PFSK-1 (cell line): ENCODE results near the gene THAP6.

Experiments used
- POLR2AphosphoS5 ChIP-seq: IDR thresholded peaks from 2 replicates; pipeline ENCODE4 v1.6.1; 2012; ENCODE audit warnings: low read depth, mild to moderate bottlenecking, control low read depth, low read length, moderate library complexity
- REST ChIP-seq, 2 experiments: IDR thresholded peaks; 2 replicates each; pipeline versions ENCODE4 v1.6.1 to v1.8.0; 2011 to 2012; ENCODE audit warnings: low read depth in 2 of 2, low read length in 2 of 2, control low read depth in 1 of 2, inconsistent platforms in 1 of 2, mild to moderate bottlenecking in 1 of 2, moderate library complexity in 1 of 2; ENCODE audit not compliant: insufficient read depth in 1 of 2

GRCh38 chr4:75514949-75515612 lies 808 bp downstream of the THAP6 start:
- TF ChIP-seq REST (IDR thresholded peaks at IDR 0.05; ENCODE audit: insufficient read depth in 1 of 2, low read depth in 2 of 2, low read length in 2 of 2) (no peak), POLR2AphosphoS5 (no peak)
